GM12878 (cell line): Measurements from ENCODE around the gene ARMCX6. TPM values are rescaled to one million over a fixed set of nuclear protein-coding genes. Genes with fewer than 3 reads are reported as not detected.
"Not testable (repeated sequence)": the region's sequence is repeated elsewhere in the genome, so short reads cannot be mapped to it uniquely, and the experiment has no call there.

Experiments
- ATAC-seq: fragments of 200-7000 bp; cut with Tn5 transposase; 3 replicates; pipeline ENCODE4 v1.9.1; 2020; ENCODE audit warnings: mild to moderate bottlenecking, moderate library complexity
- BruUV-seq: library from RNA; stranded (reverse); fragments of 400-500 nt; replicated peaks from 2 replicates; lab custom pipeline; 2021; lab: Mats Ljungman, UMichigan
- CTCF ChIA-PET: fragments of 300-600 bp; sonication (Branson Sonifier 250); formaldehyde crosslinking; extraction: SDS; loops from one replicate; lab custom pipeline; 2021; ENCODE audit warnings: inconsistent platforms; lab: Yijun Ruan, JAX
- POLR2A ChIA-PET: fragments of 350-600 bp; formaldehyde crosslinking; extraction: SDS; loops from one replicate; lab custom pipeline; 2021; ENCODE audit warnings: inconsistent platforms; lab: Charles Lee
- RAD21 ChIA-PET: fragments of 300-600 bp; sonication (Branson Sonifier 250); formaldehyde crosslinking; loops from one replicate; lab custom pipeline; 2023; ENCODE audit warnings: antibody characterized with exemption; ENCODE audit not compliant: unreplicated experiment; lab: Charles Lee
- SMC1A ChIA-PET: fragments of 300-600 bp; sonication (Branson Sonifier 250); formaldehyde crosslinking; loops from one replicate; lab custom pipeline; 2023; ENCODE audit not compliant: unreplicated experiment, uncharacterized antibody; lab: Charles Lee
- DNase-seq: peaks from one replicate; pipeline ENCODE4 v3.0.0-alpha.2; 2011; ENCODE audit warnings: low read depth, low spot score
- FAIRE-seq: peaks from 3 replicates; lab custom pipeline; 2011; peaks lifted over from hg19 to GRCh38; lab: Jason Lieb, UNC
- H2AFZ ChIP-seq: 2 replicates; pipeline ENCODE4 v1.6.0; 2011; ENCODE audit warnings: low read depth, low read length, control low read depth; ENCODE audit not compliant: control insufficient read depth
- H3K27ac ChIP-seq: 2 replicates; pipeline ENCODE4 v1.5.1; 2011; ENCODE audit warnings: control low read depth; ENCODE audit not compliant: control insufficient read depth, insufficient read depth
- H3K27me3 ChIP-seq, 2 experiments: replicated peaks in 1 of 2; 2 replicates each; pipeline versions ENCODE4 v1.6.0 to v1.6.1; 2011; ENCODE audit warnings: low read length in 1 of 2; ENCODE audit not compliant: control insufficient read depth in 2 of 2, insufficient read depth in 2 of 2
- H3K36me3 ChIP-seq, 2 experiments: 2 replicates each; pipeline ENCODE4 v1.5.1; 2011; ENCODE audit warnings: low read length in 1 of 2; ENCODE audit not compliant: control insufficient read depth in 2 of 2, insufficient read depth in 2 of 2
- H3K4me1 ChIP-seq: 2 replicates; pipeline ENCODE4 v1.6.1; 2011; ENCODE audit warnings: mild to moderate bottlenecking, low read length, moderate library complexity, mixed read lengths; ENCODE audit not compliant: control insufficient read depth, insufficient read depth
- H3K4me2 ChIP-seq: 2 replicates; pipeline ENCODE4 v1.6.0; 2011; ENCODE audit warnings: control low read depth; ENCODE audit not compliant: control insufficient read depth, insufficient read depth
- H3K4me3 ChIP-seq: fragments of 200-600 bp; sonication (generic); 2 replicates; pipeline ENCODE4 v1.5.1; 2016
- H3K79me2 ChIP-seq: 2 replicates; pipeline ENCODE4 v1.6.0; 2011; ENCODE audit warnings: low read length; ENCODE audit not compliant: control insufficient read depth, insufficient read depth
- H3K9ac ChIP-seq: 2 replicates; pipeline ENCODE4 v1.8.0; 2011; ENCODE audit warnings: low read length, control low read depth, mixed read lengths; ENCODE audit not compliant: control insufficient read depth, insufficient read depth
- H3K9me3 ChIP-seq: replicated peaks from 3 replicates; pipeline ENCODE4 v1.5.1; 2011; ENCODE audit warnings: mild to moderate bottlenecking, low read length; ENCODE audit not compliant: control insufficient read depth, insufficient read depth
- H4K20me1 ChIP-seq: 2 replicates; pipeline ENCODE4 v1.6.0; 2011; ENCODE audit not compliant: control insufficient read depth, insufficient read depth
- BACH1 ChIP-seq: fragments of 450-650 bp; IDR thresholded peaks from 2 replicates; pipeline ENCODE4 v1.6.1; 2017; ENCODE audit warnings: mild to moderate bottlenecking, borderline replicate concordance
- CEBPB ChIP-seq, 2 experiments: fragments of 150-350 bp in 1 of 2; IDR thresholded peaks; 2 replicates each; pipeline ENCODE4 v1.6.1; 2012 to 2014; ENCODE audit warnings: low read depth in 2 of 2, low read length in 2 of 2, borderline replicate concordance in 1 of 2, inconsistent platforms in 1 of 2
- SUPT20H ChIP-seq: IDR thresholded peaks from 2 replicates; pipeline ENCODE4 v1.6.1; 2011; ENCODE audit warnings: low read depth, mild to moderate bottlenecking, low read length, moderate library complexity, borderline replicate concordance; ENCODE audit not compliant: control insufficient read depth
- WGBS: methylation state at CpG from one replicate; pipeline ENCODE4 v1.1.6; 2016; ENCODE audit warnings: low lambda C conversion rate; ENCODE audit not compliant: insufficient replicate concordance, insufficient coverage; ENCODE audit errors: missing lambda C conversion rate; 5-methylcytosine and 5-hydroxymethylcytosine counted together
- in situ Hi-C: fragments of 300-500 bp; cut with MboI; formaldehyde crosslinking; loops from 9 replicates; pipeline ENCODE4 v1.14.3; 2018; ENCODE audit warnings: mixed read lengths
- intact Hi-C: fragments of 100-400 bp; cut with micrococcal nuclease; formaldehyde crosslinking; loops from one replicate; pipeline ENCODE4 v1.14.2; 2022; ENCODE audit not compliant: unreplicated experiment
- polyA plus RNA-seq, 11 experiments: library from polyadenylated mRNA; depleted of rRNA in 4 of 11; unstranded in 6 of 11; stranded (reverse) in 5 of 11; fragments of >200 nt; fragmentation: Nextera tagmentation in 4 of 11; fragmentation: Illumina TruSeq in 1 of 11; extraction: Ambion mirVana in 4 of 11; extraction: Trizol in 1 of 11; gene quantifications; 1 replicate in 1 of 11; 2 replicates in 10 of 11; pipeline versions ENCODE4 v1.2.1 to v1.2.3, GENCODE V29; 2011 to 2016; ENCODE audit warnings: inconsistent platforms in 2 of 11, missing spikeins in 2 of 11, low read depth in 1 of 11
- total RNA-seq, 4 experiments: library from RNA; depleted of rRNA in 3 of 4; stranded (reverse); fragments of >200 nt in 3 of 4; fragmentation: Illumina TruSeq in 1 of 4; extraction: Trizol in 1 of 4; gene quantifications; 2 replicates each; pipeline versions ENCODE4 v1.2.1 to v1.2.3, GENCODE V29; 2013 to 2021

Gene ARMCX6
- total and polyA plus RNA-seq, 10 of the 15 experiments (the other 5 are each of a cell fraction or from before 2014, with no cell fraction given), result 34.7 to 72.3 (median 48.6) TPM

DNA sequence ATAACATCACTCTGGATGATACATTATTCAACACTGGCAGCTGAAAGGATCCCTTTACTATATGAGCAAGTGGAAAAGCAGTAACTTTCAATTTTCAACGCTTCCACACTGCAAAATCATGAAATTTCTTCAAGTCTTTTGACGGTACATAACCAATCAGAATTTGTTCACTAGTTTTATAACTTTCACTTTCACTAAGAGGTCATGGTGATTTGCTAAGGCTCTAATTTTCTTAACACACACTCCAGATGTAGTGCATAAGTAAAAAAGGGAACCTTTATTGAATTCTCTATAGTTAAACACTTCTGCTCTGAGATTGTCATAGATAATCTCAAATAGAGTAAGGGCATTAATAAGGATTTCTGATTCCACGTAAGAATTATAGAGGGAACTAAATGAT is 37.7 kb upstream of the ARMCX6 start:
- no peak overlapping the region for H2AFZ ChIP-seq
- CTCF ChIA-PET, result no interaction called here
- no peak overlapping the region for H3K4me3 ChIP-seq
- TF ChIP-seq CEBPB (IDR thresholded peaks at IDR 0.05; ENCODE audit: borderline replicate concordance in 1 of 2, low read depth in 2 of 2, low read length in 2 of 2), result no peak
- TF ChIP-seq SUPT20H, result no peak
- no peak for TF ChIP-seq BACH1
- H3K79me2 ChIP-seq, result no peaks in the 10 kb centered on the region
- intact Hi-C loops (no loop called here), in situ Hi-C loops (no loop called here)
- RAD21 ChIA-PET, result no interaction called here
- POLR2A ChIA-PET, result no interaction called here
- no peaks in the 10 kb centered on the region for H3K27me3 ChIP-seq
- DNase-seq (no peak), FAIRE-seq (no peak), ATAC-seq (peak; percentile 33; the same call in 1 of the 3 replicates)
- no peak overlapping the region for H3K4me2 ChIP-seq
- no peak overlapping the region for H3K9ac ChIP-seq
- H3K9me3 ChIP-seq, result no peaks in the 10 kb centered on the region
- H3K27ac ChIP-seq, result no peak overlapping the region
- no TSS peak for BruUV-seq
- no peaks in the 10 kb centered on the region for H3K4me1 ChIP-seq
- SMC1A ChIA-PET, result interaction anchor here (1.7 kb wide), 1 partner anchor 11 kb away, joined by 4 read pairs; no protein-coding TSS in a partner anchor
- no peaks in the 10 kb centered on the region for H3K36me3 ChIP-seq
- WGBS, result 43% methylated on average over 3 of the region's 3 CpGs
- no peaks in the 10 kb centered on the region for H4K20me1 ChIP-seq

DNA sequence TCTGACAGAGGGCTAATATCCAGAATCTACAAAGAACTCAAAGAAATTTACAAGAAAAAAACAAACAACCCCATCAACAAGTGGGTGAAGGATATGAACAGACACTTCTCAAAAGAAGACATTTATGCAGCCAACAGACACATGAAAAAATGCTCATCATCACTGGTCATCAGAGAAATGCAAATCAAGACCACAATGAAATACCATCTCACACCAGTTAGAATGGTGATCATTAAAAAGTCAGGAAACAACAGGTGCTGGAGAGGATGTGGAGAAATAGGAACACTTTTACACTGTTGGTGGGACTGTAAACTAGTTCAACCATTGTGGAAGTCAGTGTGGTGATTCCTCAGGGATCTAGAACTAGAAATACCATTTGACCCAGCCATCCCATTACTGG is 29.9 kb upstream of the ARMCX6 start:
- ATAC-seq, H3K27me3 ChIP-seq, H3K4me2 ChIP-seq, CTCF ChIA-PET, H3K9ac ChIP-seq, H3K36me3 ChIP-seq, H2AFZ ChIP-seq, H3K4me3 ChIP-seq, SMC1A ChIA-PET, RAD21 ChIA-PET, H3K79me2 ChIP-seq, H3K27ac ChIP-seq, H3K9me3 ChIP-seq, H3K4me1 ChIP-seq, DNase-seq, in situ Hi-C loops, POLR2A ChIA-PET, intact Hi-C loops, FAIRE-seq, H4K20me1 ChIP-seq, BruUV-seq: not testable (repeated sequence)
